GM12878 (cell line): ENCODE measurements around the gene IP6K3. TPM values are rescaled to one million over a fixed set of nuclear protein-coding genes. Genes with fewer than 3 reads are reported as not detected.

ENCODE experiments used
- ATAC-seq: fragments of 200-7000 bp; cut with Tn5 transposase; 3 replicates; pipeline ENCODE4 v1.9.1; 2020; ENCODE audit warnings: mild to moderate bottlenecking, moderate library complexity
- BruUV-seq: library from RNA; stranded (reverse); fragments of 400-500 nt; replicated peaks from 2 replicates; lab custom pipeline; 2021; lab: Mats Ljungman, UMichigan
- CTCF ChIA-PET: fragments of 300-600 bp; sonication (Branson Sonifier 250); formaldehyde crosslinking; extraction: SDS; loops from one replicate; lab custom pipeline; 2021; ENCODE audit warnings: inconsistent platforms; lab: Yijun Ruan, JAX
- POLR2A ChIA-PET: fragments of 350-600 bp; formaldehyde crosslinking; extraction: SDS; loops from one replicate; lab custom pipeline; 2021; ENCODE audit warnings: inconsistent platforms; lab: Charles Lee
- RAD21 ChIA-PET: fragments of 300-600 bp; sonication (Branson Sonifier 250); formaldehyde crosslinking; loops from one replicate; lab custom pipeline; 2023; ENCODE audit warnings: antibody characterized with exemption; ENCODE audit not compliant: unreplicated experiment; lab: Charles Lee
- SMC1A ChIA-PET: fragments of 300-600 bp; sonication (Branson Sonifier 250); formaldehyde crosslinking; loops from one replicate; lab custom pipeline; 2023; ENCODE audit not compliant: unreplicated experiment, uncharacterized antibody; lab: Charles Lee
- DNase-seq: peaks from one replicate; pipeline ENCODE4 v3.0.0-alpha.2; 2011; ENCODE audit warnings: low read depth, low spot score
- FAIRE-seq: peaks from 3 replicates; lab custom pipeline; 2011; peaks lifted over from hg19 to GRCh38; lab: Jason Lieb, UNC
- H2AFZ ChIP-seq: 2 replicates; pipeline ENCODE4 v1.6.0; 2011; ENCODE audit warnings: low read depth, low read length, control low read depth; ENCODE audit not compliant: control insufficient read depth
- H3K27ac ChIP-seq: 2 replicates; pipeline ENCODE4 v1.5.1; 2011; ENCODE audit warnings: control low read depth; ENCODE audit not compliant: control insufficient read depth, insufficient read depth
- H3K27me3 ChIP-seq, 2 experiments: replicated peaks in 1 of 2; 2 replicates each; pipeline versions ENCODE4 v1.6.0 to v1.6.1; 2011; ENCODE audit warnings: low read length in 1 of 2; ENCODE audit not compliant: control insufficient read depth in 2 of 2, insufficient read depth in 2 of 2
- H3K36me3 ChIP-seq, 2 experiments: 2 replicates each; pipeline ENCODE4 v1.5.1; 2011; ENCODE audit warnings: low read length in 1 of 2; ENCODE audit not compliant: control insufficient read depth in 2 of 2, insufficient read depth in 2 of 2
- H3K4me1 ChIP-seq: 2 replicates; pipeline ENCODE4 v1.6.1; 2011; ENCODE audit warnings: mild to moderate bottlenecking, low read length, moderate library complexity, mixed read lengths; ENCODE audit not compliant: control insufficient read depth, insufficient read depth
- H3K4me2 ChIP-seq: 2 replicates; pipeline ENCODE4 v1.6.0; 2011; ENCODE audit warnings: control low read depth; ENCODE audit not compliant: control insufficient read depth, insufficient read depth
- H3K4me3 ChIP-seq: fragments of 200-600 bp; sonication (generic); 2 replicates; pipeline ENCODE4 v1.5.1; 2016
- H3K79me2 ChIP-seq: 2 replicates; pipeline ENCODE4 v1.6.0; 2011; ENCODE audit warnings: low read length; ENCODE audit not compliant: control insufficient read depth, insufficient read depth
- H3K9ac ChIP-seq: 2 replicates; pipeline ENCODE4 v1.8.0; 2011; ENCODE audit warnings: low read length, control low read depth, mixed read lengths; ENCODE audit not compliant: control insufficient read depth, insufficient read depth
- H3K9me3 ChIP-seq: replicated peaks from 3 replicates; pipeline ENCODE4 v1.5.1; 2011; ENCODE audit warnings: mild to moderate bottlenecking, low read length; ENCODE audit not compliant: control insufficient read depth, insufficient read depth
- H4K20me1 ChIP-seq: 2 replicates; pipeline ENCODE4 v1.6.0; 2011; ENCODE audit not compliant: control insufficient read depth, insufficient read depth
- BRCA1 ChIP-seq: IDR thresholded peaks from 2 replicates; pipeline ENCODE4 v1.6.1; 2011; ENCODE audit warnings: low read depth, low read length, improper control_type of control experiment
- CBX3 ChIP-seq: fragments of 200-600 bp; sonication (generic); IDR thresholded peaks from 2 replicates; pipeline ENCODE4 v1.6.1; 2016; ENCODE audit warnings: low read depth, borderline replicate concordance
- NR2F1 ChIP-seq: fragments of 450-650 bp; conservative IDR thresholded peaks from 2 replicates; pipeline ENCODE4 v1.6.1; 2017; ENCODE audit warnings: mild to moderate bottlenecking
- SMAD1 ChIP-seq: fragments of 450-650 bp; IDR thresholded peaks from 2 replicates; pipeline ENCODE4 v1.6.1; 2018; ENCODE audit warnings: mild to moderate bottlenecking, low read depth; ENCODE audit not compliant: partially characterized antibody
- TAF1 ChIP-seq: IDR thresholded peaks from 2 replicates; pipeline ENCODE4 v1.6.1; 2011; ENCODE audit warnings: mild to moderate bottlenecking, low read depth, low read length, borderline replicate concordance
- TCF7 ChIP-seq: IDR thresholded peaks from 2 replicates; pipeline ENCODE4 v1.6.1; 2014; ENCODE audit warnings: antibody characterized with exemption, borderline replicate concordance
- WGBS: methylation state at CpG from one replicate; pipeline ENCODE4 v1.1.6; 2016; ENCODE audit warnings: low lambda C conversion rate; ENCODE audit not compliant: insufficient replicate concordance, insufficient coverage; ENCODE audit errors: missing lambda C conversion rate; 5-methylcytosine and 5-hydroxymethylcytosine counted together
- in situ Hi-C: fragments of 300-500 bp; cut with MboI; formaldehyde crosslinking; loops from 9 replicates; pipeline ENCODE4 v1.14.3; 2018; ENCODE audit warnings: mixed read lengths
- intact Hi-C: fragments of 100-400 bp; cut with micrococcal nuclease; formaldehyde crosslinking; loops from one replicate; pipeline ENCODE4 v1.14.2; 2022; ENCODE audit not compliant: unreplicated experiment
- polyA plus RNA-seq, 11 experiments: library from polyadenylated mRNA; depleted of rRNA in 4 of 11; unstranded in 6 of 11; stranded (reverse) in 5 of 11; fragments of >200 nt; fragmentation: Nextera tagmentation in 4 of 11; fragmentation: Illumina TruSeq in 1 of 11; extraction: Ambion mirVana in 4 of 11; extraction: Trizol in 1 of 11; gene quantifications; 1 replicate in 1 of 11; 2 replicates in 10 of 11; pipeline versions ENCODE4 v1.2.1 to v1.2.3, GENCODE V29; 2011 to 2016; ENCODE audit warnings: inconsistent platforms in 2 of 11, missing spikeins in 2 of 11, low read depth in 1 of 11
- total RNA-seq, 4 experiments: library from RNA; depleted of rRNA in 3 of 4; stranded (reverse); fragments of >200 nt in 3 of 4; fragmentation: Illumina TruSeq in 1 of 4; extraction: Trizol in 1 of 4; gene quantifications; 2 replicates each; pipeline versions ENCODE4 v1.2.1 to v1.2.3, GENCODE V29; 2013 to 2021
- TF ChIP-seq, protein P1 (sequence below): IDR thresholded peaks from 2 replicates; pipeline ENCODE4 v1.6.1; 2012; ENCODE audit warnings: low read depth, low read length, improper control_type of control experiment
- TF ChIP-seq, protein P2 (sequence below): IDR thresholded peaks from 2 replicates; pipeline ENCODE4 v1.6.1; 2011; ENCODE audit warnings: mild to moderate bottlenecking, low read depth, low read length, moderate library complexity; ENCODE audit not compliant: insufficient replicate concordance
- TF ChIP-seq, protein P3 (sequence below): fragments of 450-650 bp; formaldehyde crosslinking; IDR thresholded peaks from 2 replicates; pipeline ENCODE4 v1.5.0; 2022; ENCODE audit warnings: mild to moderate bottlenecking, missing genetic modification characterization

IP6K3 gene
- total and polyA plus RNA-seq, 10 of the 15 experiments (the other 5 are each of a cell fraction or from before 2014, with no cell fraction given): 0.02 to 0.15 (median 0.09) TPM; not detected in 7

DNA sequence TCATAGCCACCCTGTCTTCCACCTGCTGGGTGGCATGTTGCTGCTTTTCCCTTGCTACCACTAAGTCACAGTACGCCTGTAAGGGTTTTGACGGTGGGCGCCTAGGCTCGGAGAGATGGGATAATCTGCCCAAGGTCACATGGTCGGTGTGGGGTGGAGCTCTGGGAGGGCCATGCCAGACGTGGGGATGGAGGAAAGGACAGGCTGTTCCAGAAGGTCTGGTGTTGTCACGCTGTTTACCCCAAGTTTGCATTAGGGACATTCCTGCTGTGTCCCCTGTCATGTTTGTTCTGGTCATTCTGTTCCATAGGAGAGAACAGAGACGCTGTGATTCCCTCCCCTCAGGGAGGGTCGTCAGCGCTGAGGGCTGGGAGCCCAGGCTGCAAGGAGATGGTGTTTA, 16.1 kb downstream of the IP6K3 start:
- Histone ChIP-seq H3K27ac (no peak overlapping the region), H3K4me3 (no peak overlapping the region), H3K4me1 (no peaks in the 10 kb centered on the region), H3K9me3 (no peaks in the 10 kb centered on the region), H2AFZ (no peak overlapping the region), H3K4me2 (no peak overlapping the region), H3K36me3 (no peaks in the 10 kb centered on the region), H3K9ac (no peak overlapping the region), H3K27me3 (peaks cover 0 to 7% of the 10 kb centered on the region in 2 experiments; a peak in 1 of 4 replicates), H3K79me2 (no peaks in the 10 kb centered on the region), H4K20me1 (no peaks in the 10 kb centered on the region; the same call in 1 of the 2 replicates)
- ChIA-PET RAD21 (no interaction called here), CTCF (no interaction called here), SMC1A (no interaction called here), POLR2A (no interaction called here)
- 54% methylated on average over 10 of the region's 10 CpGs for WGBS
- ATAC-seq (no peak), DNase-seq (no peak), FAIRE-seq (no peak)
- intact Hi-C loops (no loop called here), in situ Hi-C loops (no loop called here)
- TF ChIP-seq SMAD1 (no peak), NR2F1 (no peak), CBX3 (no peak)
- TF ChIP-seq, protein P1, sequence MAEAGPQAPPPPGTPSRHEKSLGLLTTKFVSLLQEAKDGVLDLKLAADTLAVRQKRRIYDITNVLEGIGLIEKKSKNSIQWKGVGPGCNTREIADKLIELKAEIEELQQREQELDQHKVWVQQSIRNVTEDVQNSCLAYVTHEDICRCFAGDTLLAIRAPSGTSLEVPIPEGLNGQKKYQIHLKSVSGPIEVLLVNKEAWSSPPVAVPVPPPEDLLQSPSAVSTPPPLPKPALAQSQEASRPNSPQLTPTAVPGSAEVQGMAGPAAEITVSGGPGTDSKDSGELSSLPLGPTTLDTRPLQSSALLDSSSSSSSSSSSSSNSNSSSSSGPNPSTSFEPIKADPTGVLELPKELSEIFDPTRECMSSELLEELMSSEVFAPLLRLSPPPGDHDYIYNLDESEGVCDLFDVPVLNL: no peak
- no TSS peak for BruUV-seq

DNA sequence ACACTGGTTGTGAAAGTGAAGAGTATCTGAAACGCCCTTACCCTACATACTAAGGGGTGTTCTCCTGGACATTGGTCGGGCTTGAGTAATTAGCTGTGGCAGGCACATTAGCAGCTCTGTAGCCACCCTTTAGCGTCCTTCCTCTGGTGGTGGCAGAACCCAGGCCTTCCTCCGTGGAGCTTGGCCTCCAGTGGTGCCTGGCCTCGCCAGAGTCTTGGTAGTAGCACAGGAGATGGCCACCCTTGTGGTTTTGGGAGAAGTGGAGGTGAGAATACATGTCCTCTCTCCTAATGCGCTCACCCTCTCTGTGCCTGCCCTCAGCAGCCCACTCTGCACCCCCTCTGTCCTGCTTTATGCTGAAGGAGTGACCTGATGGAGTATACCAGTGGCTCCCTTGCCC, 17.6 kb downstream of the IP6K3 start:
- H3K4me1 ChIP-seq: no peaks in the 10 kb centered on the region
- peaks cover 2 to 7% of the 10 kb centered on the region in 2 experiments; a peak in 2 of 4 replicates for H3K27me3 ChIP-seq
- BruUV-seq: no TSS peak
- no peak overlapping the region for H3K27ac ChIP-seq
- no peaks in the 10 kb centered on the region for H3K79me2 ChIP-seq
- H3K4me3 ChIP-seq: no peak overlapping the region
- ChIA-PET CTCF (interaction anchor here (1.0 kb wide), 1 partner anchor 17 kb away, joined by 3 read pairs; the partner anchor contains the start of gene UQCC2), POLR2A (no interaction called here), SMC1A (no interaction called here), RAD21 (no interaction called here)
- no peak for DNase-seq
- H3K36me3 ChIP-seq: no peaks in the 10 kb centered on the region
- intact Hi-C loops: no loop called here
- no peaks in the 10 kb centered on the region for H3K9me3 ChIP-seq
- 23% methylated on average over 6 of the region's 6 CpGs for WGBS
- no peak overlapping the region for H2AFZ ChIP-seq
- no peaks in the 10 kb centered on the region; the same call in 1 of the 2 replicates for H4K20me1 ChIP-seq
- ATAC-seq: no peak
- no peak for FAIRE-seq
- no peak overlapping the region for H3K4me2 ChIP-seq
- no peak overlapping the region for H3K9ac ChIP-seq
- in situ Hi-C loops: no loop called here
- TF ChIP-seq TCF7 (no peak), TAF1 (no peak), BRCA1 (no peak)
- TF ChIP-seq, protein P2, sequence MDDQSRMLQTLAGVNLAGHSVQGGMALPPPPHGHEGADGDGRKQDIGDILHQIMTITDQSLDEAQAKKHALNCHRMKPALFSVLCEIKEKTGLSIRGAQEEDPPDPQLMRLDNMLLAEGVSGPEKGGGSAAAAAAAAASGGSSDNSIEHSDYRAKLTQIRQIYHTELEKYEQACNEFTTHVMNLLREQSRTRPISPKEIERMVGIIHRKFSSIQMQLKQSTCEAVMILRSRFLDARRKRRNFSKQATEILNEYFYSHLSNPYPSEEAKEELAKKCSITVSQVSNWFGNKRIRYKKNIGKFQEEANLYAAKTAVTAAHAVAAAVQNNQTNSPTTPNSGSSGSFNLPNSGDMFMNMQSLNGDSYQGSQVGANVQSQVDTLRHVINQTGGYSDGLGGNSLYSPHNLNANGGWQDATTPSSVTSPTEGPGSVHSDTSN: no peak
- TF ChIP-seq, protein P3, sequence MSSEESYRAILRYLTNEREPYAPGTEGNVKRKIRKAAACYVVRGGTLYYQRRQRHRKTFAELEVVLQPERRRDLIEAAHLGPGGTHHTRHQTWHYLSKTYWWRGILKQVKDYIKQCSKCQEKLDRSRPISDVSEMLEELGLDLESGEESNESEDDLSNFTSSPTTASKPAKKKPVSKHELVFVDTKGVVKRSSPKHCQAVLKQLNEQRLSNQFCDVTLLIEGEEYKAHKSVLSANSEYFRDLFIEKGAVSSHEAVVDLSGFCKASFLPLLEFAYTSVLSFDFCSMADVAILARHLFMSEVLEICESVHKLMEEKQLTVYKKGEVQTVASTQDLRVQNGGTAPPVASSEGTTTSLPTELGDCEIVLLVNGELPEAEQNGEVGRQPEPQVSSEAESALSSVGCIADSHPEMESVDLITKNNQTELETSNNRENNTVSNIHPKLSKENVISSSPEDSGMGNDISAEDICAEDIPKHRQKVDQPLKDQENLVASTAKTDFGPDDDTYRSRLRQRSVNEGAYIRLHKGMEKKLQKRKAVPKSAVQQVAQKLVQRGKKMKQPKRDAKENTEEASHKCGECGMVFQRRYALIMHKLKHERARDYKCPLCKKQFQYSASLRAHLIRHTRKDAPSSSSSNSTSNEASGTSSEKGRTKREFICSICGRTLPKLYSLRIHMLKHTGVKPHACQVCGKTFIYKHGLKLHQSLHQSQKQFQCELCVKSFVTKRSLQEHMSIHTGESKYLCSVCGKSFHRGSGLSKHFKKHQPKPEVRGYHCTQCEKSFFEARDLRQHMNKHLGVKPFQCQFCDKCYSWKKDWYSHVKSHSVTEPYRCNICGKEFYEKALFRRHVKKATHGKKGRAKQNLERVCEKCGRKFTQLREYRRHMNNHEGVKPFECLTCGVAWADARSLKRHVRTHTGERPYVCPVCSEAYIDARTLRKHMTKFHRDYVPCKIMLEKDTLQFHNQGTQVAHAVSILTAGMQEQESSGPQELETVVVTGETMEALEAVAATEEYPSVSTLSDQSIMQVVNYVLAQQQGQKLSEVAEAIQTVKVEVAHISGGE (CRISPR knock-in tag): no peak
